Breast epithelium (tissue), 3 donors: ENCODE results near the gene GLE1.

Experiments used
- POLR2AphosphoS5 ChIP-seq, 3 donors: sonication (generic); formaldehyde crosslinking; IDR thresholded peaks; one replicate each; pipeline ENCODE4 v1.6.1; 2017; ENCODE audit warnings: antibody characterized with exemption in 3 of 3
- TF ChIP-seq, protein P1 (sequence below), 3 donors: fragments of 450-650 bp; IDR thresholded peaks; one replicate each; pipeline ENCODE4 v1.5.1; 2016 to 2017; ENCODE audit warnings: antibody characterized with exemption in 3 of 3, mild to moderate bottlenecking in 3 of 3, moderate library complexity in 3 of 3

DNA sequence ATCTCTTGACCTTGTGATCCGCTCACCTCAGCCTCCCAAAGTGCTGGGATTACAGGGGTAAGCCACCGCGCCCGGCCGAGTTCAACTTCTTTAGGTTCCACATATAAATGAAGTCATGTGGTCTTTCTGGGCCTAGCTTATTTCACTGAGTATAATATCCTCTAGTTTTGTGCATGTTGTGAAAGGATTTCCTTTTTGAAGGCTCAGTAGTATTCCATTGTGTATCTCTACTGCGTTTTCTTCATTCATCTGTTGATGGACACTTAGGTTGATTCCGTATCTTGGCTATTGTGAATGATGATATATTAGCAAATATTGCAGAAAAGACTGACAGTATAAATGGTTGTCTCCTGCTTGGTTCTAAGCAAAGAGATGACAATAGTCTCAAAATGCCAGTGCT is 28.7 kb upstream of the GLE1 start:
- TF ChIP-seq, protein P1, sequence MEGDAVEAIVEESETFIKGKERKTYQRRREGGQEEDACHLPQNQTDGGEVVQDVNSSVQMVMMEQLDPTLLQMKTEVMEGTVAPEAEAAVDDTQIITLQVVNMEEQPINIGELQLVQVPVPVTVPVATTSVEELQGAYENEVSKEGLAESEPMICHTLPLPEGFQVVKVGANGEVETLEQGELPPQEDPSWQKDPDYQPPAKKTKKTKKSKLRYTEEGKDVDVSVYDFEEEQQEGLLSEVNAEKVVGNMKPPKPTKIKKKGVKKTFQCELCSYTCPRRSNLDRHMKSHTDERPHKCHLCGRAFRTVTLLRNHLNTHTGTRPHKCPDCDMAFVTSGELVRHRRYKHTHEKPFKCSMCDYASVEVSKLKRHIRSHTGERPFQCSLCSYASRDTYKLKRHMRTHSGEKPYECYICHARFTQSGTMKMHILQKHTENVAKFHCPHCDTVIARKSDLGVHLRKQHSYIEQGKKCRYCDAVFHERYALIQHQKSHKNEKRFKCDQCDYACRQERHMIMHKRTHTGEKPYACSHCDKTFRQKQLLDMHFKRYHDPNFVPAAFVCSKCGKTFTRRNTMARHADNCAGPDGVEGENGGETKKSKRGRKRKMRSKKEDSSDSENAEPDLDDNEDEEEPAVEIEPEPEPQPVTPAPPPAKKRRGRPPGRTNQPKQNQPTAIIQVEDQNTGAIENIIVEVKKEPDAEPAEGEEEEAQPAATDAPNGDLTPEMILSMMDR (IDR thresholded peaks at IDR 0.05) = no peak
- no peak for TF ChIP-seq POLR2AphosphoS5 (IDR thresholded peaks at IDR 0.05)
